HG03571 (cell line): Measurements from ENCODE around the gene ATP5ME.
"Not testable (repeated sequence)": the region's sequence is repeated elsewhere in the genome, so short reads cannot be mapped to it uniquely, and the experiment has no call there.

Experiments
- ATAC-seq: cut with Tn5 transposase; IDR thresholded peaks from one replicate; pipeline ENCODE4 v1.9.1; 2021; ENCODE audit not compliant: unreplicated experiment

The ATP5ME gene

GRCh38 chr4:657338-657833 lies 16.7 kb downstream of the ATP5ME start:
- no peak for ATAC-seq

- no peak for ATAC-seq
Measured at GRCh38 chr4:656436-657337, 17.4 kb downstream of the ATP5ME start.

DNA sequence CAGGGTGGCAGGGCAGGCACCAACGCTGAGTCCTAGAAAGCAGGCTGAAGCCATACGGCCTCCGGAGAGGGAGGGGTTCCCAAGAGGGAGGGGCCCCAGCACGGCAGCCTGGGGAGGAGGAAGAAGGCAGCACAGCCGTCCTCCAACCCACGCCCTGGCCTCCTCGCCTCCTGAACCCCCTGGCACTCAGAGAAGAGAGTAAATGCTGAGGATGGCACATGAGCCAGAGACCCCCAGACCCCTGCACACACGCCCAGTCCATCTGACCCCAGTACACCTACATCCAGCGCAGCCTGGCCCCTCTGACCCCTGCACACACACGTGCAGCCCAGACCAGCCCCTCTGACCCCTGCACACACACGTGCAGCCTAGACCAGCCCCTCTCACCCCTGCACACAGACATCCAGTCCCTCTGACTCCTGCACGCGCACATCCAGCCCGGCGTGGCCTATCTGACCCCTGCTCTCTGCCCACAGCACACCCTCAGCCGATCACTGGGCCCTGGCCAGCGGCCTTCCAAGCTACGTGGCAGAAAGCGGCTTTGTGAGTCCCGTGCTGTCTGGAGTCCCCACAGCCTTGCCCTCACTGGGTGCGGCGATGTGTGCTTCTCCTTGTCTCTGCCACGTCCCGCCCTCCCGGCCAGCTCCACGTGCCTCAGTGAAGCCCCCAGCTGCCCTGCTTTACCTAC lies 18.5 kb downstream of the ATP5ME start:
- ATAC-seq, result no peak

- ATAC-seq, result no peak
Measured at GRCh38 chr4:654871-655463, 19.1 kb downstream of the ATP5ME start.

- no peak for ATAC-seq
Measured at GRCh38 chr4:654503-654845, 19.6 kb downstream of the ATP5ME start.

DNA sequence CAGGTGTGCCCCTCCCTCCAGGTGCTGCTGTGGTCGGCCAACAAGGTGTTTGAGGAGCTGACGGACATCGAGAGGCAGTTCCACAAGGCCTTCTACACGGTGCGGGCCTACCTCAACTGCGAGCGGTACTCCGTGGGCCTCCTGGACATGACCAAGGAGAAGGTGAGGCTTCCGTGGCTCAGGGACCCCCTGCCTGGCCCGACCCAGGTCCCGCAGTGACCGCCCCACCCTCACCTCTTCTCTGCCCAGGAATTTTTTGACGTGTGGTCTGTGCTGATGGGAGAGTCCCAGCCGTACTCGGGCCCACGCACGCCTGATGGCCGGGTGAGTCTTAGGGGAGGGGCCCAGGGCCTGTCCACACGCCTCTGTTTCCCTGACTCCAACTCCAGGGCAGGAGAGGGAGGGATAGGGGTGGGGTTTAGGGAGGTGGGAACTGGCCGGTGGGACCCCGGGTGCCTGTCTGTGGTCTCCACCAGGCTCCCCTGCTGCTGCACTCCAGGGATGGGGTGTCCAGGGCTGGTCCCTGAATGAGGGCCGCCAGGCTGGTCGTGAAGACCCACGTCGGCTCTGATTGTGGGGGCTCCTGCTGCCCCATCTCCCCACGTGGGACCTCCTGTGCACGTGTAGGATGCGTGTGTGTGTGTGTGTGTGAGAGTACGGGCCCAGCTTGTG lies 20.1 kb downstream of the ATP5ME start:
- no peak for ATAC-seq

- ATAC-seq, result no peak
Measured at GRCh38 chr4:653080-653821, 20.8 kb downstream of the ATP5ME start.

GRCh38 chr4:651884-652642 lies 22.0 kb downstream of the ATP5ME start:
- ATAC-seq, result no peak

GRCh38 chr4:650951-651883 lies 22.9 kb downstream of the ATP5ME start:
- ATAC-seq, result no peak

DNA sequence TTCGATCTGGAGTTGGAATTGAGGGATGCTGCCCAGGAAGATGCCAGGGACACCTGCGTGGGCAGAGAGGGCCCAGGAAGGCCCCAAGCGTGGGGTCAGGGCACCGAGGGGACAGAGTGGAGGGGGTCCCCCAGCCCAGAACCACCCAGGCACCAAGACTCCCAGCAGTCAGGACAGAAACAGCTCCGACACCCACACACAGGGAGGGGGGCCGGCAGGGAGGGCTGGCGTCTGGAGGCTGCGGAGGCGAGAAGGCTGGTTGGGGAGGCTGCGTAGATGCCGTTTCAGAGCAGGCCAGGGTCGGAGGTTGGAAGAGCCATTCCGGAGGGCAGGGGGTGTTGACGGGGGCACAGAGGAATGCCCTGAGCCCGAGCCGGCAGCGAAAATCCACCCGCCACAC lies 23.6 kb downstream of the ATP5ME start:
- ATAC-seq, result no peak

DNA sequence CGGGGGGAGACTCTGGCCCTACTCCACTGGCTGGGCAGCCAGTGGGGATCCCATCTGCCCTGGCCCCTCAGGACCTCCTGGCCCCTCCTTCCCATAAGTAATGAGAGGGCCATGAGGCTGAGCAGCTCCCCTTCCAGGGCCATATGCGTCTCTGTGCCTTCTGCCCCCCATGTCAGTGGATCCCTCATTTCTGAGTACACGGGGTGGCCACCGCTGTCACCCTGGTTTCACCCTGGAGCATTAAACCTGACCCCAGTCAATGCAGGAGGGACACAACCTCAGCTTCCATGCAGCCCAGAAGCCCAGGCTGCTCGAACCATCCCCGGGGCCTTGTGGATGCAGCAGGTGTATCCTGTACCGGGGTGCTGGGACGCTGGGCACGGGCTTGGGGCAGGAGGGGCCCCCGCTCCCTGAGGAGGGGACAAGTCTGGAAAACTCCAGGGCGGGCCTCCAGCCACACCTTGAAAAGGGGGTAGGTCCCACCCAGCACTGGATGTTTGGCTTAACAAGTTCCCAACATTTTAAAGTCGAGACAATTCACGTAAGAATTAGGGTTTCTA lies 24.2 kb downstream of the ATP5ME start:
- ATAC-seq, result no peak

- ATAC-seq, result no peak
Measured at GRCh38 chr4:649293-649625, 24.8 kb downstream of the ATP5ME start.

- ATAC-seq, result no peak
Measured at GRCh38 chr4:648579-649292, 25.3 kb downstream of the ATP5ME start.

GRCh38 chr4:647481-647880 lies 26.6 kb downstream of the ATP5ME start:
- no peak for ATAC-seq

DNA sequence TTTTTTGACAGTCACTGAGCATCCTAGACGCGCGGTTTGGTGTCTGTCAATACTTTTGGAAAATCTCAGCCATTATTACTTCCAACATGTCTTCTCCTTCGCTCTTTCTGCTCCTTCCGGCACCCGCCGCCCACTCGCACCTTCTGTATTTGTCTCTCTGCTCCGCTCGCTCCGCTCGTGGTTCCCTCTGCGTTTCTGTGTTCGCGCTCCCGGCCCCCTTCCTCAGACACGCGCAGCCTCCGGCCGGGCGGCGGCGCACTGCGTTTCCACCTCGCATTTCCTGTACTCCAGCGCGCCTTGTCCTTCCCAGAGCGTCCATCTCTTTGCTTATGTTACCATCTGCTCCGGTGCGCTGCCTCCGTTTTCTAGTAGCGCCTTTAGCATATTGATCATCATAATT lies 27.6 kb downstream of the ATP5ME start:
- no peak for ATAC-seq

- ATAC-seq, result not testable (repeated sequence)
Measured at GRCh38 chr4:642366-642765, 31.7 kb downstream of the ATP5ME start.

DNA sequence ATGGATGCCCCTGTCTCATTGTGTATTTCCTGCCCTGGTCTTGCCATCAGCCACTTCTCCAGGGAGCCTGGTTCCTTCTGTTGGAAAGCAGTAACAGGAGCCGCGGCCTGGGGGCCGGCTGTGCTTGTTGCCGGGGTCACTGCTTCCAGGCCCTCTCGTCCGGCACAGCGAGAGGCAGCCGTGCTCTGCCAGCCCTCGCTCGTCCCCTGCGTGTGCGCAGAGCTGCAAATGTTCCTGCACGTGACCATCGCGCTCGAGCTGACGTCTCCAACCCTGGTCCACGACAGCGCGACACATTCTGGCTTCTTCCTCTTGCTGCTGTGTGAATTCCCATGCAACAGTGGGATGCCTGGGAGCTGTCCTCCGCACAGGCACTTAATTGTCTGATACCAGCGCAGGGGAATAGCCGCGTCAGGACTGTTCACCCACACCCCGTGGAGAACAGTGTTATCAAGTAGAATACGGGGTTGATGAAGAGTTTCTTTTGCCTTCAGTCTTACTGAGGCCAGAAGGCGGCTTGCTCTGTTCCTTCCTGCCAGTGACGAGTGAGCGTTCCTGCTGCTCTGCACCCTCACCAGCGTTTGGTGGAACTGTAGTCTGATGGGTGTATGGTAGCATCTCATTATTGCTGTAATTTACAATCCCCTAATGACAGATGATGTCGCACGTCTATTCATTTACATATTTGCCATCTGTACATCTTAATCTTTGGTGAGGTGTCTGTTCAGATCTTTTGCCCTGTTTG lies 36.4 kb downstream of the ATP5ME start:
- no peak for ATAC-seq
